Panc1 (cell line): ENCODE data around the gene RAD9A. TPM values are rescaled to one million over a fixed set of nuclear protein-coding genes. Genes with fewer than 3 reads are reported as not detected.

Experiments
- ATAC-seq: fragments of 200-7000 bp; cut with Tn5 transposase; 2 replicates; pipeline ENCODE4 v1.9.1; 2020; ENCODE audit warnings: mild to moderate bottlenecking, moderate library complexity
- BruUV-seq: library from RNA; stranded (reverse); fragments of 400-500 nt; replicated peaks from 2 replicates; lab custom pipeline; 2021; lab: Mats Ljungman, UMichigan
- CTCF ChIA-PET: fragments of 300-600 bp; sonication (Branson Sonifier 250); formaldehyde crosslinking; loops from one replicate; lab custom pipeline; 2022; ENCODE audit warnings: antibody characterized with exemption; lab: Charles Lee
- POLR2A ChIA-PET: fragments of 300-600 bp; sonication (Branson Sonifier 250); formaldehyde crosslinking; loops from one replicate; lab custom pipeline; 2022; ENCODE audit warnings: antibody characterized with exemption; lab: Charles Lee
- DNase-seq: peaks from one replicate; pipeline ENCODE4 v3.0.0-alpha.2; 2010; ENCODE audit warnings: low read depth, low spot score
- H3K27ac ChIP-seq: 2 replicates; pipeline ENCODE4 v1.5.1; 2011; ENCODE audit warnings: mild to moderate bottlenecking, low read length, inconsistent platforms
- H3K27me3 ChIP-seq: fragments of 200-500 bp; sonication (Bioruptor generic); 2 replicates; pipeline ENCODE4 v1.6.0; 2014; ENCODE audit warnings: low read length, inconsistent platforms; ENCODE audit not compliant: control insufficient read depth, insufficient read depth
- H3K36me3 ChIP-seq: fragments of 200-500 bp; sonication (Bioruptor generic); 2 replicates; pipeline ENCODE4 v1.5.1; 2014; ENCODE audit warnings: inconsistent platforms, mild to moderate bottlenecking, low read length, moderate library complexity; ENCODE audit not compliant: control insufficient read depth, insufficient read depth
- H3K4me1 ChIP-seq: 2 replicates; pipeline ENCODE4 v1.5.1; 2011; ENCODE audit warnings: inconsistent platforms, mild to moderate bottlenecking, low read length, moderate library complexity; ENCODE audit not compliant: control insufficient read depth, insufficient read depth
- H3K4me3 ChIP-seq, 2 experiments: 2 replicates each; pipeline ENCODE4 v1.5.1; 2011 to 2012; ENCODE audit warnings: low read depth in 2 of 2, low read length in 2 of 2, mild to moderate bottlenecking in 2 of 2, inconsistent platforms in 1 of 2, moderate library complexity in 1 of 2
- H3K9me3 ChIP-seq: fragments of 200-500 bp; sonication (Bioruptor generic); 2 replicates; pipeline ENCODE4 v1.5.1; 2014; ENCODE audit warnings: low read depth, mild to moderate bottlenecking, inconsistent platforms, low read length, moderate library complexity; ENCODE audit not compliant: control insufficient read depth, insufficient read depth
- POLR2AphosphoS5 ChIP-seq: IDR thresholded peaks from 2 replicates; pipeline ENCODE4 v1.6.1; 2012; ENCODE audit warnings: mild to moderate bottlenecking, low read depth, low read length, moderate library complexity
- SIN3A ChIP-seq: IDR thresholded peaks from 2 replicates; pipeline ENCODE4 v1.6.1; 2012; ENCODE audit warnings: low read depth, mild to moderate bottlenecking, low read length, moderate library complexity, borderline replicate concordance; ENCODE audit not compliant: insufficient read depth
- TCF7L2 ChIP-seq: IDR thresholded peaks from 2 replicates; pipeline ENCODE4 v1.6.1; 2011; ENCODE audit warnings: mild to moderate bottlenecking, low read depth, low read length, inconsistent platforms
- in situ Hi-C: cut with HindIII; loops from 2 replicates; pipeline ENCODE4 v1.10.0; 2016; ENCODE audit warnings: low sequenced_read_pairs, low pct_unique_long_range_greater_than_20kb
- intact Hi-C: fragments of 100-400 bp; cut with micrococcal nuclease; formaldehyde crosslinking; loops from one replicate; pipeline ENCODE4 v1.10.0; 2022; ENCODE audit not compliant: unreplicated experiment
- total RNA-seq: library from RNA; stranded (reverse); gene quantifications from one replicate; pipeline ENCODE4 v1.2.1, GENCODE V29; 2021; ENCODE audit not compliant: unreplicated experiment
- TF ChIP-seq, protein P1 (sequence below), 2 experiments: IDR thresholded peaks; 2 replicates each; pipeline ENCODE4 v1.6.1; 2011 to 2012; ENCODE audit warnings: low read depth in 2 of 2, control low read depth in 1 of 2, low read length in 1 of 2, mild to moderate bottlenecking in 1 of 2, moderate library complexity in 1 of 2; ENCODE audit not compliant: insufficient read depth in 1 of 2
- TF ChIP-seq, protein P2 (sequence below): fragments of 450-650 bp; IDR thresholded peaks from 2 replicates; pipeline ENCODE4 v1.5.1; 2017; ENCODE audit warnings: mild to moderate bottlenecking

The RAD9A gene
- total RNA-seq, 1 experiment from 2014 or later = 33.1 TPM

DNA sequence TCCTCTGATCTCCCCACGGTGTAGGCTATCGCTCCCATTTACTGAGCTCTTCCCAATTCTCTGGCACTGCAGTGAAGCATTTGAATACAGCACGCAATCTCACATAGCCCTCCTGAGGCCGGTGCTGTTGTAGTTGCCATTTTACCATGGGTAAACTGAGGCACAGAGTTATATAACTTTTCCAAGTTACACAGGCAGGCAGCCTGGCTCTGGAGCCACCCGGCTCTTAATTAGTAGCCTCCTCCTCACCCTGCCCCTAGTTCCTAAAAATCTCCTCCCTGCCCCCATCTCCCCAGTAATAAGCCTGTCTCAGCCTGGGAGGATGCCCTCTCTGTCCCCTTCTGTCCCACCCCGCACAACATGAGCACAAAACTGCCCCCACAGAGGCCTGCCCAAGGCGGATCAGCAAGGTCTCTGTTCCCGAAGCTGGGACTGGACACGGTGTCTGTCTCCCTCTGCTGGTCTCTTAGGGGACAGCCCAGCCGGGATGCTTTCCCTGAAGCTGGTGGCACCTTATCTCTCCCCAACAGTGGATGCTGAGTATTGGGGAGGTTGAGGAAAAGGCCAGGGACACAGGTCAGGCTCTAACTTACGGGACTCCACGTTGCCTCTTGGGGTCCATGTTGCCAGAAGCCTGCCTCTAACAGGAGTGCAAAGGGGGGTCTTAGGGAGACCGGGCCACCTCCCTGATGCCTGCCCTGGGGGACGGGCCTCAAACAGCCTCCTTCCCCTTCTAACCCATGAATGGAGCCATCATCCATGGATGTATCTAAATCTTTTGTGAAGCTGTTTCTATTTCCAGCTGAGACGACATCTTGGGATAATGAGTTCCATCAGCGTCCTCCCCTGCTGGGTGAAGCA, 9.3 kb upstream of the RAD9A start:
- DNase-seq (peak; percentile 72), ATAC-seq (peak; percentile 86)
- TF ChIP-seq, protein P1, sequence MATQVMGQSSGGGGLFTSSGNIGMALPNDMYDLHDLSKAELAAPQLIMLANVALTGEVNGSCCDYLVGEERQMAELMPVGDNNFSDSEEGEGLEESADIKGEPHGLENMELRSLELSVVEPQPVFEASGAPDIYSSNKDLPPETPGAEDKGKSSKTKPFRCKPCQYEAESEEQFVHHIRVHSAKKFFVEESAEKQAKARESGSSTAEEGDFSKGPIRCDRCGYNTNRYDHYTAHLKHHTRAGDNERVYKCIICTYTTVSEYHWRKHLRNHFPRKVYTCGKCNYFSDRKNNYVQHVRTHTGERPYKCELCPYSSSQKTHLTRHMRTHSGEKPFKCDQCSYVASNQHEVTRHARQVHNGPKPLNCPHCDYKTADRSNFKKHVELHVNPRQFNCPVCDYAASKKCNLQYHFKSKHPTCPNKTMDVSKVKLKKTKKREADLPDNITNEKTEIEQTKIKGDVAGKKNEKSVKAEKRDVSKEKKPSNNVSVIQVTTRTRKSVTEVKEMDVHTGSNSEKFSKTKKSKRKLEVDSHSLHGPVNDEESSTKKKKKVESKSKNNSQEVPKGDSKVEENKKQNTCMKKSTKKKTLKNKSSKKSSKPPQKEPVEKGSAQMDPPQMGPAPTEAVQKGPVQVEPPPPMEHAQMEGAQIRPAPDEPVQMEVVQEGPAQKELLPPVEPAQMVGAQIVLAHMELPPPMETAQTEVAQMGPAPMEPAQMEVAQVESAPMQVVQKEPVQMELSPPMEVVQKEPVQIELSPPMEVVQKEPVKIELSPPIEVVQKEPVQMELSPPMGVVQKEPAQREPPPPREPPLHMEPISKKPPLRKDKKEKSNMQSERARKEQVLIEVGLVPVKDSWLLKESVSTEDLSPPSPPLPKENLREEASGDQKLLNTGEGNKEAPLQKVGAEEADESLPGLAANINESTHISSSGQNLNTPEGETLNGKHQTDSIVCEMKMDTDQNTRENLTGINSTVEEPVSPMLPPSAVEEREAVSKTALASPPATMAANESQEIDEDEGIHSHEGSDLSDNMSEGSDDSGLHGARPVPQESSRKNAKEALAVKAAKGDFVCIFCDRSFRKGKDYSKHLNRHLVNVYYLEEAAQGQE (IDR thresholded peaks at IDR 0.05; ENCODE audit: insufficient read depth in 1 of 2, low read depth in 2 of 2, low read length in 1 of 2) = no peak
- TF ChIP-seq POLR2AphosphoS5 (peak; percentile 50; the same call in 1 of the 2 replicates), SIN3A (no peak), TCF7L2 (no peak)
- TF ChIP-seq, protein P2, sequence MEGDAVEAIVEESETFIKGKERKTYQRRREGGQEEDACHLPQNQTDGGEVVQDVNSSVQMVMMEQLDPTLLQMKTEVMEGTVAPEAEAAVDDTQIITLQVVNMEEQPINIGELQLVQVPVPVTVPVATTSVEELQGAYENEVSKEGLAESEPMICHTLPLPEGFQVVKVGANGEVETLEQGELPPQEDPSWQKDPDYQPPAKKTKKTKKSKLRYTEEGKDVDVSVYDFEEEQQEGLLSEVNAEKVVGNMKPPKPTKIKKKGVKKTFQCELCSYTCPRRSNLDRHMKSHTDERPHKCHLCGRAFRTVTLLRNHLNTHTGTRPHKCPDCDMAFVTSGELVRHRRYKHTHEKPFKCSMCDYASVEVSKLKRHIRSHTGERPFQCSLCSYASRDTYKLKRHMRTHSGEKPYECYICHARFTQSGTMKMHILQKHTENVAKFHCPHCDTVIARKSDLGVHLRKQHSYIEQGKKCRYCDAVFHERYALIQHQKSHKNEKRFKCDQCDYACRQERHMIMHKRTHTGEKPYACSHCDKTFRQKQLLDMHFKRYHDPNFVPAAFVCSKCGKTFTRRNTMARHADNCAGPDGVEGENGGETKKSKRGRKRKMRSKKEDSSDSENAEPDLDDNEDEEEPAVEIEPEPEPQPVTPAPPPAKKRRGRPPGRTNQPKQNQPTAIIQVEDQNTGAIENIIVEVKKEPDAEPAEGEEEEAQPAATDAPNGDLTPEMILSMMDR = peak; percentile 99
- ChIA-PET POLR2A (interaction anchor here (0.5 to 1.4 kb wide), 3 partner anchors 9 to 31 kb away, joined by 3 to 11 read pairs (median 4); partner anchors contain the start of gene CLCF1), CTCF (interaction anchor here (0.5 to 7.7 kb wide), 22 partner anchors 11 to 1461 kb away, joined by 3 to 207 read pairs (median 4); partner anchors contain the start of genes ANKRD13D, CLCF1 and POLD4)
- H3K27ac ChIP-seq = peak overlapping the region; percentile 34
- in situ Hi-C loops = no loop called here
- intact Hi-C loops = loop anchor here (1.0 to 10.0 kb wide), 3 partner anchors 25 to 118 kb away; partner anchors contain the start of gene GRK2
- no peak overlapping the region for H3K4me3 ChIP-seq
- no peaks in the 10 kb centered on the region for H3K27me3 ChIP-seq
- H3K9me3 ChIP-seq = no peaks in the 10 kb centered on the region
- peaks cover 44% of the 10 kb centered on the region for H3K4me1 ChIP-seq
- BruUV-seq = no TSS peak
- H3K36me3 ChIP-seq = no peaks in the 10 kb centered on the region

DNA sequence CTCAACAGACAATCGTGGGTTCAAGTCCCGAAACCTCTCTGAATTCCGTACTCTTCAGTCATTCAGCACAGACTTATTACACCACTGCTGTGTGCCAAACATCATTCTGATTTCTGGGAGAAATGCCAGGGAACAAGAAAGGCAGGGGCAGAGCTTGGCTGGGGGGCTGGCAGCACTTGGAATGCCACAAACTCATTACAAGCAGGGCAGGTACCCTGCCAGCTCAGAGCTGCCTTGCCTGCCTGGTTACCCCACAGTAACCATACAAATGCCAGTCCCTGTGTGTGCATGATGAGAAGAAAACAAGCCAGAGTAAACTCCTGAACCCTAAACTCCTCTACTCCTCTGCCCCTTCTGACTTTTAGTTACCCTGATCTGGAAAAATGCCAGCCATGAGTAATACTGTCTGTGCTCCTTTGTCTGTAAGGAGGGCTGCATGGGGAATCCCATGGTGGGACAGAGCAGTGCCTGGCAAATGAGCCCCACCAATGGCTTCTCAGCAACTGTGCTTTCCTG, 6.9 kb upstream of the RAD9A start:
- no peak for DNase-seq
- ChIA-PET POLR2A (no interaction called here), CTCF (no interaction called here)
- Histone ChIP-seq H3K27me3 (no peaks in the 10 kb centered on the region), H3K4me1 (peaks cover 27% of the 10 kb centered on the region), H3K9me3 (no peaks in the 10 kb centered on the region), H3K27ac (no peak overlapping the region), H3K36me3 (no peaks in the 10 kb centered on the region), H3K4me3 (no peak overlapping the region)
- no peak for ATAC-seq
- in situ Hi-C loops (no loop called here), intact Hi-C loops (loop anchor here (5.0 to 10.0 kb wide), 2 partner anchors 38 to 120 kb away; partner anchors contain the start of gene GRK2)
- TF ChIP-seq SIN3A (no peak), POLR2AphosphoS5 (no peak), TCF7L2 (no peak)
- TF ChIP-seq, protein P1 (IDR thresholded peaks at IDR 0.05; ENCODE audit: insufficient read depth in 1 of 2, low read depth in 2 of 2, low read length in 1 of 2) = no peak
- TF ChIP-seq, protein P2 = no peak
- no TSS peak for BruUV-seq
